DOHH2 (cell line): ENCODE results near the gene TRMT2B.

ENCODE experiments used
- H3F3A ChIP-seq: fragments of 200-600 bp; sonication (generic), shearing (Covaris generic); 2 replicates; pipeline ENCODE4 v1.6.0; 2016; ENCODE audit warnings: antibody characterized with exemption, mild to moderate bottlenecking; ENCODE audit not compliant: control insufficient read depth, insufficient read depth
- H3K27ac ChIP-seq: fragments of 200-600 bp; sonication (generic); 2 replicates; pipeline ENCODE4 v1.5.1; 2014; ENCODE audit warnings: low read depth, mild to moderate bottlenecking, low read length, moderate library complexity
- H3K27me3 ChIP-seq: fragments of 200-600 bp; sonication (generic); 2 replicates; pipeline ENCODE4 v1.6.1; 2014; ENCODE audit warnings: mild to moderate bottlenecking, low read length, mixed read lengths; ENCODE audit not compliant: control insufficient read depth
- H3K36me3 ChIP-seq: fragments of 200-600 bp; sonication (generic); 2 replicates; pipeline ENCODE4 v1.6.1; 2014; ENCODE audit warnings: mild to moderate bottlenecking, low read length, moderate library complexity, mixed read lengths; ENCODE audit not compliant: control insufficient read depth
- H3K4me1 ChIP-seq: fragments of 200-600 bp; sonication (generic); 2 replicates; pipeline ENCODE4 v1.6.1; 2014; ENCODE audit warnings: mild to moderate bottlenecking, low read length, mixed read lengths; ENCODE audit not compliant: control insufficient read depth
- H3K4me2 ChIP-seq: fragments of 200-600 bp; sonication (generic); 2 replicates; pipeline ENCODE4 v1.6.0; 2014; ENCODE audit warnings: mild to moderate bottlenecking, low read length, moderate library complexity
- H3K4me3 ChIP-seq: fragments of 200-600 bp; sonication (generic); 2 replicates; pipeline ENCODE4 v1.5.1; 2014; ENCODE audit warnings: mild to moderate bottlenecking, low read length, mixed read lengths
- H3K79me2 ChIP-seq: fragments of 200-600 bp; sonication (generic); 2 replicates; pipeline ENCODE4 v1.6.1; 2014; ENCODE audit warnings: mild to moderate bottlenecking, low read length, mixed read lengths; ENCODE audit not compliant: control insufficient read depth
- H3K9me2 ChIP-seq: fragments of 200-600 bp; sonication (generic); replicated peaks from 2 replicates; pipeline ENCODE4 v1.6.1; 2014; ENCODE audit warnings: mild to moderate bottlenecking, low read length, mixed read lengths; ENCODE audit not compliant: control insufficient read depth
- H3K9me3 ChIP-seq: fragments of 200-600 bp; sonication (generic); 2 replicates; pipeline ENCODE4 v1.6.1; 2014; ENCODE audit warnings: antibody characterized with exemption, low read length, mixed read lengths; ENCODE audit not compliant: control insufficient read depth, insufficient read depth
- H4K20me1 ChIP-seq: fragments of 200-600 bp; sonication (generic); 2 replicates; pipeline ENCODE4 v1.6.0; 2014; ENCODE audit warnings: low read depth, mild to moderate bottlenecking, antibody characterized with exemption, low read length, moderate library complexity; ENCODE audit not compliant: control insufficient read depth, insufficient read depth
- EZH2phosphoT487 ChIP-seq: fragments of 200-600 bp; sonication (generic); IDR thresholded peaks from 2 replicates; pipeline ENCODE4 v1.6.1; 2017; ENCODE audit warnings: borderline replicate concordance, mild to moderate bottlenecking, antibody characterized with exemption, low read length, moderate library complexity, mixed read lengths
- TF ChIP-seq, protein P1 (sequence below): fragments of 200-600 bp; sonication (generic); IDR thresholded peaks from one replicate; pipeline ENCODE4 v1.5.1; 2014; ENCODE audit warnings: antibody characterized with exemption, mild to moderate bottlenecking, low read depth, low read length; ENCODE audit not compliant: poor library complexity, severe bottlenecking

The TRMT2B gene

DNA sequence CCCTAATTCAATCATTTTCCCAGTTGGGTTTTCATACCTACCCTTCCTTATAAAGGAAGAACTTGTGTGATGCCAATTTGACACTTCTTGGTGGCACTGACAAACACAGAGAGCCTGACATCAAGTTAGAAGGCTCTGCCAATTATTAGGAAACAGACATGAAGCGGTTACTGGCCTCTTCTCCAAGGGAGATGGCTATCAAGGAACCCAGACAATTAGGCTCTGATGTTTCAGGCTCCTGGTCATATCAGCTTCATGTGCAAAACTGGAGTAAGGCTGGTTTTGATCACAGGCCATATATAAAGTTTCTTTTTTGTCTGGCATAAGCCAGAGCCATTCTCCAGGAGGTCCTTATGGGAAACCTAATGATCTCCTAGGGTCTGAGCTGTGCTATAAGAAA is 82.0 kb downstream of the TRMT2B start:
- no peak for TF ChIP-seq EZH2phosphoT487
- TF ChIP-seq, protein P1, sequence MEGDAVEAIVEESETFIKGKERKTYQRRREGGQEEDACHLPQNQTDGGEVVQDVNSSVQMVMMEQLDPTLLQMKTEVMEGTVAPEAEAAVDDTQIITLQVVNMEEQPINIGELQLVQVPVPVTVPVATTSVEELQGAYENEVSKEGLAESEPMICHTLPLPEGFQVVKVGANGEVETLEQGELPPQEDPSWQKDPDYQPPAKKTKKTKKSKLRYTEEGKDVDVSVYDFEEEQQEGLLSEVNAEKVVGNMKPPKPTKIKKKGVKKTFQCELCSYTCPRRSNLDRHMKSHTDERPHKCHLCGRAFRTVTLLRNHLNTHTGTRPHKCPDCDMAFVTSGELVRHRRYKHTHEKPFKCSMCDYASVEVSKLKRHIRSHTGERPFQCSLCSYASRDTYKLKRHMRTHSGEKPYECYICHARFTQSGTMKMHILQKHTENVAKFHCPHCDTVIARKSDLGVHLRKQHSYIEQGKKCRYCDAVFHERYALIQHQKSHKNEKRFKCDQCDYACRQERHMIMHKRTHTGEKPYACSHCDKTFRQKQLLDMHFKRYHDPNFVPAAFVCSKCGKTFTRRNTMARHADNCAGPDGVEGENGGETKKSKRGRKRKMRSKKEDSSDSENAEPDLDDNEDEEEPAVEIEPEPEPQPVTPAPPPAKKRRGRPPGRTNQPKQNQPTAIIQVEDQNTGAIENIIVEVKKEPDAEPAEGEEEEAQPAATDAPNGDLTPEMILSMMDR, result no peak
- H3K4me1 ChIP-seq, result no peaks in the 10 kb centered on the region
- no peaks in the 10 kb centered on the region for H3K36me3 ChIP-seq
- no peak overlapping the region for H3K4me2 ChIP-seq
- H3F3A ChIP-seq, result no peaks in the 10 kb centered on the region
- H4K20me1 ChIP-seq, result no peaks in the 10 kb centered on the region
- H3K9me2 ChIP-seq, result no peaks in the 10 kb centered on the region
- no peak overlapping the region for H3K4me3 ChIP-seq
- no peaks in the 10 kb centered on the region for H3K79me2 ChIP-seq
- H3K27ac ChIP-seq, result no peak overlapping the region
- no peaks in the 10 kb centered on the region for H3K27me3 ChIP-seq
- H3K9me3 ChIP-seq, result no peaks in the 10 kb centered on the region

- H3K27ac ChIP-seq, result no peak within 1 kb of the TSS
- H3K36me3 ChIP-seq, result no peaks in the 10 kb centered on the region
- no peaks in the 10 kb centered on the region for H3K79me2 ChIP-seq
- no peaks in the 10 kb centered on the region for H4K20me1 ChIP-seq
- H3K4me2 ChIP-seq, result no peak within 1 kb of the TSS
- H3K4me3 ChIP-seq, result no peak within 1 kb of the TSS
- H3K9me3 ChIP-seq, result no peaks in the 10 kb centered on the region
- no peaks in the 10 kb centered on the region for H3K9me2 ChIP-seq
- no peaks in the 10 kb centered on the region for H3K27me3 ChIP-seq
- no peaks in the 10 kb centered on the region for H3K4me1 ChIP-seq
- no peaks in the 10 kb centered on the region for H3F3A ChIP-seq
- no peak for TF ChIP-seq EZH2phosphoT487
- TF ChIP-seq, protein P1, result no peak
Observed at GRCh38 chrX:100969408-100969807, 82.5 kb downstream of the TRMT2B start, which contains the start of gene ARL13A. ARL13A (plus strand) TSS chrX:100969708; CDS start chrX:100973690, 3,982 bp downstream.

DNA sequence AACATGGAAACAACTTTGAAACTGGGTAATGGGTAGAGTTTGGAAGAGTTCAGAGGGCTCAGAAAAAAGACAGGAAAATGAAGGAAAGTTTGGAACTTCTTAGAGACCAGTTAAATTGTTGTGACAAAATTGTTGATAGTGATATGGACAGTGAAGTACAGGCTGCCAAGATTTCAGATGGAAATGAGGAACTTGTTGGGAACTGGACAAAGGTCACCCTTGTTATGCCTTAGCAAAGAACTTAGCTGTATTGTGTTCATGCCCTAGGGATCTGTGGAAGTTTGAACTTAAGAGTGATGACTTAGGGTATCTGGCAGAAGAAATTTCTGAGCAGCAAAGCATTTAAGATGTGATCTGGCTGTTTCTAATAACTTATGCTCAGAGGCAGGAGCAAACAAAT is 87.5 kb downstream of the TRMT2B start:
- no peaks in the 10 kb centered on the region for H3F3A ChIP-seq
- no peaks in the 10 kb centered on the region for H3K36me3 ChIP-seq
- TF ChIP-seq EZH2phosphoT487, result no peak
- TF ChIP-seq, protein P1, result no peak

GRCh38 chrX:100962811-100963210 is 89.1 kb downstream of the TRMT2B start:
- Histone ChIP-seq H3F3A (no peaks in the 10 kb centered on the region), H4K20me1 (no peaks in the 10 kb centered on the region), H3K4me1 (no peaks in the 10 kb centered on the region), H3K36me3 (no peaks in the 10 kb centered on the region), H3K9me2 (no peaks in the 10 kb centered on the region), H3K79me2 (no peaks in the 10 kb centered on the region), H3K27me3 (no peaks in the 10 kb centered on the region), H3K9me3 (no peaks in the 10 kb centered on the region), H3K27ac (no peak overlapping the region), H3K4me2 (no peak overlapping the region), H3K4me3 (no peak overlapping the region)
- no peak for TF ChIP-seq EZH2phosphoT487
- TF ChIP-seq, protein P1, result no peak

More for the DNA sequence above, 87.5 kb downstream of the TRMT2B start:
- Histone ChIP-seq H3K4me2 (no peak overlapping the region), H3K4me1 (no peaks in the 10 kb centered on the region), H3K9me2 (no peaks in the 10 kb centered on the region), H4K20me1 (no peaks in the 10 kb centered on the region), H3K4me3 (no peak overlapping the region), H3K27me3 (no peaks in the 10 kb centered on the region), H3K27ac (no peak overlapping the region), H3K9me3 (no peaks in the 10 kb centered on the region), H3K79me2 (no peaks in the 10 kb centered on the region)
